ENCODE results near the gene TPM3.

DNA sequence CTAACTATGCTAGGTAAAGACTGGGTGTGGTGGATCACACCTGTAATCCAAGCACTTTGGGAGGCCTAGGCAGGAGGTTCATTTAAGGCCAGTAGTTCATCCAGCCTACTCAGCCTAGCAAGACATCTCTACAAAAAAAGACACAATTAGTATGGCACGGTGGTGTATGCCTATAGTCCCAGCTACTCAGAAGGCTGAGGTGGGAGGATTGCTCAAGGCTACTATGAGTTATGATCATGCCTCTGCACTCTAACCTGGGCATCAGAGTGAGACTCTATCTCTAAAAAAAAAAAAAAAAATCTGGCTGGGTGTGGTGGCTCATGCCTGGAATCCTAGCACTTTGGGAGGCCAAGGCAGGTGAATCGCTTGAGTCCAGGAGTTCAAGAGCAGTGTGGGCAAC is 58.6 kb downstream of the TPM3 start:
- TF ChIP-seq ARHGAP35 (IDR thresholded peaks at IDR 0.05; ENCODE audit: partially characterized antibody) = no peak
- TF ChIP-seq SMAD3 (CRISPR knock-in tag; conservative IDR thresholded peaks at IDR 0.05) = no peak
- no peak for TF ChIP-seq GTF2F1 (IDR thresholded peaks at IDR 0.05; ENCODE audit: low read depth, low read length)
- TF ChIP-seq, protein P1, sequence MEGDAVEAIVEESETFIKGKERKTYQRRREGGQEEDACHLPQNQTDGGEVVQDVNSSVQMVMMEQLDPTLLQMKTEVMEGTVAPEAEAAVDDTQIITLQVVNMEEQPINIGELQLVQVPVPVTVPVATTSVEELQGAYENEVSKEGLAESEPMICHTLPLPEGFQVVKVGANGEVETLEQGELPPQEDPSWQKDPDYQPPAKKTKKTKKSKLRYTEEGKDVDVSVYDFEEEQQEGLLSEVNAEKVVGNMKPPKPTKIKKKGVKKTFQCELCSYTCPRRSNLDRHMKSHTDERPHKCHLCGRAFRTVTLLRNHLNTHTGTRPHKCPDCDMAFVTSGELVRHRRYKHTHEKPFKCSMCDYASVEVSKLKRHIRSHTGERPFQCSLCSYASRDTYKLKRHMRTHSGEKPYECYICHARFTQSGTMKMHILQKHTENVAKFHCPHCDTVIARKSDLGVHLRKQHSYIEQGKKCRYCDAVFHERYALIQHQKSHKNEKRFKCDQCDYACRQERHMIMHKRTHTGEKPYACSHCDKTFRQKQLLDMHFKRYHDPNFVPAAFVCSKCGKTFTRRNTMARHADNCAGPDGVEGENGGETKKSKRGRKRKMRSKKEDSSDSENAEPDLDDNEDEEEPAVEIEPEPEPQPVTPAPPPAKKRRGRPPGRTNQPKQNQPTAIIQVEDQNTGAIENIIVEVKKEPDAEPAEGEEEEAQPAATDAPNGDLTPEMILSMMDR (IDR thresholded peaks at IDR 0.05 in 2 of 3, conservative IDR thresholded peaks at IDR 0.05 in 1 of 3; ENCODE audit: insufficient read depth in 2 of 3, low read depth in 1 of 3, low read length in 3 of 3) = no peak
- TF ChIP-seq ZNF232 (CRISPR knock-in tag; IDR thresholded peaks at IDR 0.05) = no peak
- TF ChIP-seq TEAD1 (CRISPR knock-in tag; IDR thresholded peaks at IDR 0.05) = no peak
- no peak for TF ChIP-seq MAZ (CRISPR knock-in tag; conservative IDR thresholded peaks at IDR 0.05 in 1 of 2, IDR thresholded peaks at IDR 0.05 in 1 of 2)
- no peak for TF ChIP-seq CREB5 (CRISPR knock-in tag; IDR thresholded peaks at IDR 0.05)
- no peak for TF ChIP-seq ZBTB9 (CRISPR knock-in tag; IDR thresholded peaks at IDR 0.05)
- no peak for TF ChIP-seq JUNB (CRISPR knock-in tag; conservative IDR thresholded peaks at IDR 0.05)
- no peak for TF ChIP-seq ZSCAN29 (IDR thresholded peaks at IDR 0.05)

Data from K562 (cell line).